SK-N-SH (cell line): ENCODE data around the gene PGAM2. TPM values are rescaled to one million over a fixed set of nuclear protein-coding genes. Genes with fewer than 3 reads are reported as not detected.
A peak's percentile ranks its signal among the peaks of the same experiment; 100 is the strongest.

Experiments used
- CTCF ChIA-PET: fragments of 300-600, 350-600 bp; formaldehyde crosslinking; extraction: SDS; loops from one replicate; lab custom pipeline; 2021; lab: Yijun Ruan, JAX
- POLR2A ChIA-PET: fragments of 350-600 bp; sonication (Branson Sonifier 250); formaldehyde crosslinking; extraction: SDS; loops from one replicate; lab custom pipeline; 2020; ENCODE audit warnings: antibody characterized with exemption, inconsistent platforms; lab: Yijun Ruan, JAX
- DNase-seq: peaks from one replicate; pipeline ENCODE4 v3.0.0; 2012
- H2AFZ ChIP-seq: fragments of 200-600 bp; sonication (generic); 2 replicates; pipeline ENCODE4 v1.8.1; 2016; ENCODE audit warnings: antibody characterized with exemption, mild to moderate bottlenecking, low read depth
- H3F3A ChIP-seq: fragments of 200-600 bp; sonication (generic); replicated peaks from 2 replicates; pipeline ENCODE3; 2016; ENCODE audit warnings: antibody characterized with exemption, mild to moderate bottlenecking; ENCODE audit not compliant: insufficient read depth
- H3K27ac ChIP-seq, 2 experiments: fragments of 200-500 bp in 1 of 2; fragments of 200-600 bp in 1 of 2; sonication (Bioruptor generic) in 1 of 2; sonication (generic), shearing (Covaris generic) in 1 of 2; 2 replicates each; pipeline versions ENCODE4 v1.5.1 to v1.6.1; 2014 to 2016; ENCODE audit warnings: low read depth in 2 of 2, inconsistent platforms in 1 of 2, low read length in 1 of 2, mild to moderate bottlenecking in 1 of 2, mixed read lengths in 1 of 2
- H3K27me3 ChIP-seq: fragments of 200-600 bp; sonication (generic), shearing (Covaris generic); 2 replicates; pipeline ENCODE4 v1.6.1; 2016; ENCODE audit warnings: mixed run types; ENCODE audit not compliant: insufficient read depth
- H3K36me3 ChIP-seq, 2 experiments: fragments of 200-500 bp in 1 of 2; fragments of 200-600 bp in 1 of 2; sonication (Bioruptor generic) in 1 of 2; sonication (generic) in 1 of 2; replicated peaks in 1 of 2; 2 replicates each; pipeline versions ENCODE3 to v1.5.1; 2014 to 2016; ENCODE audit warnings: low read length in 1 of 2, mild to moderate bottlenecking in 1 of 2; ENCODE audit not compliant: insufficient read depth in 2 of 2, control insufficient read depth in 1 of 2
- H3K4me1 ChIP-seq, 2 experiments: fragments of 200-500 bp in 1 of 2; fragments of 200-600 bp in 1 of 2; sonication (Bioruptor generic) in 1 of 2; sonication (generic), shearing (Covaris generic) in 1 of 2; 2 replicates each; pipeline versions ENCODE4 v1.5.1 to v1.6.1; 2014 to 2016; ENCODE audit warnings: low read depth in 1 of 2, low read length in 1 of 2, mixed run types in 1 of 2; ENCODE audit not compliant: insufficient read depth in 2 of 2, control insufficient read depth in 1 of 2
- H3K4me2 ChIP-seq: fragments of 200-600 bp; sonication (generic), shearing (Covaris generic); 2 replicates; pipeline ENCODE4 v1.6.1; 2017; ENCODE audit warnings: mixed run types
- H3K4me3 ChIP-seq, 2 experiments: fragments of 200-500 bp in 1 of 2; fragments of 200-600 bp in 1 of 2; sonication (Bioruptor generic) in 1 of 2; sonication (generic), shearing (Covaris generic) in 1 of 2; 2 replicates each; pipeline versions ENCODE4 v1.5.1 to v1.8.1; 2014 to 2016; ENCODE audit warnings: low read depth in 2 of 2, inconsistent platforms in 1 of 2, low read length in 1 of 2, mild to moderate bottlenecking in 1 of 2, mixed read lengths in 1 of 2, moderate library complexity in 1 of 2
- H3K79me2 ChIP-seq: fragments of 200-600 bp; sonication (generic); 2 replicates; pipeline ENCODE4 v1.8.1; 2017; ENCODE audit warnings: mild to moderate bottlenecking; ENCODE audit not compliant: insufficient read depth
- H3K9ac ChIP-seq: fragments of 200-600 bp; sonication (generic); 2 replicates; pipeline ENCODE4 v1.6.1; 2017; ENCODE audit warnings: mixed run types
- H3K9me2 ChIP-seq: fragments of 200-600 bp; sonication (generic); 2 replicates; pipeline ENCODE4 v1.6.1; 2017; ENCODE audit warnings: mixed run types
- H3K9me3 ChIP-seq: fragments of 200-600 bp; sonication (generic); 2 replicates; pipeline ENCODE4 v1.6.1; 2017; ENCODE audit warnings: mixed run types, mild to moderate bottlenecking, moderate library complexity
- H4K20me1 ChIP-seq: fragments of 200-600 bp; sonication (generic); 2 replicates; pipeline ENCODE4 v1.6.1; 2017; ENCODE audit warnings: mild to moderate bottlenecking, mixed run types; ENCODE audit not compliant: insufficient read depth
- ELF1 ChIP-seq: IDR thresholded peaks from 2 replicates; pipeline ENCODE4 v1.4.0; 2012
- EZH2phosphoT487 ChIP-seq: fragments of 200-600 bp; sonication (generic); IDR thresholded peaks from 2 replicates; pipeline ENCODE4 v1.6.1; 2017; ENCODE audit warnings: low read depth, mixed run types, mild to moderate bottlenecking, antibody characterized with exemption, moderate library complexity, borderline replicate concordance
- FOSL2 ChIP-seq: IDR thresholded peaks from 2 replicates; pipeline ENCODE4 v1.4.0; 2012; ENCODE audit warnings: low read depth, mild to moderate bottlenecking, moderate library complexity, borderline replicate concordance
- FOXJ3 ChIP-seq: sonication (generic); formaldehyde crosslinking; IDR thresholded peaks from 2 replicates; pipeline ENCODE4 v1.5.1; 2020; ENCODE audit warnings: mild to moderate bottlenecking, missing genetic modification reagents
- GABPA ChIP-seq: IDR thresholded peaks from 2 replicates; pipeline ENCODE4 v1.4.0; 2012; ENCODE audit warnings: low read depth, mild to moderate bottlenecking
- GATA2 ChIP-seq: sonication (generic); formaldehyde crosslinking; IDR thresholded peaks from 2 replicates; pipeline ENCODE4 v1.5.0; 2020; ENCODE audit warnings: mild to moderate bottlenecking, missing genetic modification reagents
- MEF2A ChIP-seq: IDR thresholded peaks from 2 replicates; pipeline ENCODE4 v1.4.0; 2012; ENCODE audit warnings: low read depth, borderline replicate concordance
- MXI1 ChIP-seq: IDR thresholded peaks from 2 replicates; pipeline ENCODE4 v1.6.1; 2012; ENCODE audit warnings: mild to moderate bottlenecking, low read depth, low read length, improper control_type of control experiment
- NFIC ChIP-seq: IDR thresholded peaks from 2 replicates; pipeline ENCODE4 v1.4.0; 2012; ENCODE audit warnings: borderline replicate concordance
- RCOR1 ChIP-seq: fragments of 150-350 bp; IDR thresholded peaks from 2 replicates; pipeline ENCODE4 v1.6.1; 2017; ENCODE audit warnings: antibody characterized with exemption, low read length
- RFX5 ChIP-seq: IDR thresholded peaks from 2 replicates; pipeline ENCODE4 v1.6.1; 2012; ENCODE audit warnings: mild to moderate bottlenecking, improper control_type of control experiment, low read length
- TAF1 ChIP-seq: IDR thresholded peaks from 2 replicates; pipeline ENCODE4 v1.6.1; 2012; ENCODE audit warnings: low read depth, mild to moderate bottlenecking, low read length, moderate library complexity, borderline replicate concordance
- TCF12 ChIP-seq: IDR thresholded peaks from 2 replicates; pipeline ENCODE4 v1.4.0; 2012
- TEAD4 ChIP-seq: IDR thresholded peaks from 2 replicates; pipeline ENCODE4 v1.4.0; 2012; ENCODE audit warnings: mild to moderate bottlenecking, borderline replicate concordance; ENCODE audit not compliant: insufficient read depth
- YY1 ChIP-seq: IDR thresholded peaks from 2 replicates; pipeline ENCODE4 v1.4.0; 2012; ENCODE audit warnings: low read depth, mild to moderate bottlenecking
- WGBS: methylation state at CpG from one replicate; pipeline ENCODE4 v1.1.6; 2017; ENCODE audit warnings: low lambda C conversion rate; 5-methylcytosine and 5-hydroxymethylcytosine counted together
- polyA plus RNA-seq, 3 experiments: library from polyadenylated mRNA; depleted of rRNA; stranded (reverse); fragments of >200 nt; gene quantifications; 2 replicates each; pipeline ENCODE4 v1.2.3, GENCODE V29; 2012
- TF ChIP-seq, protein P1 (sequence below): fragments of 200-600 bp; sonication (generic); IDR thresholded peaks from 2 replicates; pipeline ENCODE4 v1.6.1; 2017; ENCODE audit warnings: antibody characterized with exemption, mild to moderate bottlenecking, moderate library complexity
- TF ChIP-seq, protein P2 (sequence below): IDR thresholded peaks from 2 replicates; pipeline ENCODE4 v1.6.1; 2012; ENCODE audit warnings: mild to moderate bottlenecking, low read depth, low read length, moderate library complexity

The PGAM2 gene
- polyA plus RNA-seq, 1 of the 3 experiments (the other 2 are of a cell fraction) = 0.79 TPM

DNA sequence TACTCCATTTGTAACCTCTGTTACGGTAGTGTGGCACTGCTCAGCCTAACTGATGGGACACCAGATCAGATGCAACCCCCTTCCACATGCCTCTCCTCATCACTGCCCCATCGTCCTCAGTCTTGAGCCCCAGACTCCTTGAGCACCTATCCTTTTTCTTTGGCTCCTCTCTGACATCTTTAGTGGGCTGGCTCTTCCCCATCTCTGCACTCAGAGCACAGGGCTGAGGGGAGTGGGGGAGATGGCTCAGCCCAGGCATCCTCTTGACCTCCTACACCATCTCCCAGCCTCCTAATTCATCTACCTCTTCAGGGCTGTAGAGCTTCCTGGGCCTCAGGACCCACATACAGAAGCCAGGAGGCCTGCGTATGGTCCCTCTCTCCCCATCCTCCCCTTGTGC lies 18.4 kb upstream of the PGAM2 start:
- H3K4me3 ChIP-seq = no peak overlapping the region
- H3K27ac ChIP-seq = peak overlapping the region in 1 of 2 experiments; percentile 100; a peak in 2 of 4 replicates
- H3K9me2 ChIP-seq = no peaks in the 10 kb centered on the region
- H3K4me1 ChIP-seq = peaks cover 22 to 28% of the 10 kb centered on the region in 2 experiments
- peak overlapping the region; percentile 84; the same call in 1 of the 2 replicates for H3K4me2 ChIP-seq
- H4K20me1 ChIP-seq = no peaks in the 10 kb centered on the region
- 94% methylated on average over 3 of the region's 3 CpGs for WGBS
- H3K79me2 ChIP-seq = peaks cover 21% of the 10 kb centered on the region
- H3K36me3 ChIP-seq = peaks cover 4 to 20% of the 10 kb centered on the region in 2 experiments
- CTCF ChIA-PET = interaction anchor here (1.9 to 3.0 kb wide), 2 partner anchors 11 to 113 kb away, joined by 7 to 8 read pairs; no protein-coding TSS in a partner anchor
- no peak overlapping the region for H2AFZ ChIP-seq
- no peaks in the 10 kb centered on the region for H3K27me3 ChIP-seq
- TF ChIP-seq RCOR1 (no peak), NFIC (no peak), TAF1 (no peak), FOSL2 (no peak), MEF2A (no peak), GATA2 (CRISPR knock-in tag) (no peak), GABPA (no peak), TCF12 (no peak), FOXJ3 (CRISPR knock-in tag) (no peak), YY1 (no peak), TEAD4 (no peak), EZH2phosphoT487 (no peak), RFX5 (no peak), MXI1 (no peak), ELF1 (no peak)
- TF ChIP-seq, protein P1, sequence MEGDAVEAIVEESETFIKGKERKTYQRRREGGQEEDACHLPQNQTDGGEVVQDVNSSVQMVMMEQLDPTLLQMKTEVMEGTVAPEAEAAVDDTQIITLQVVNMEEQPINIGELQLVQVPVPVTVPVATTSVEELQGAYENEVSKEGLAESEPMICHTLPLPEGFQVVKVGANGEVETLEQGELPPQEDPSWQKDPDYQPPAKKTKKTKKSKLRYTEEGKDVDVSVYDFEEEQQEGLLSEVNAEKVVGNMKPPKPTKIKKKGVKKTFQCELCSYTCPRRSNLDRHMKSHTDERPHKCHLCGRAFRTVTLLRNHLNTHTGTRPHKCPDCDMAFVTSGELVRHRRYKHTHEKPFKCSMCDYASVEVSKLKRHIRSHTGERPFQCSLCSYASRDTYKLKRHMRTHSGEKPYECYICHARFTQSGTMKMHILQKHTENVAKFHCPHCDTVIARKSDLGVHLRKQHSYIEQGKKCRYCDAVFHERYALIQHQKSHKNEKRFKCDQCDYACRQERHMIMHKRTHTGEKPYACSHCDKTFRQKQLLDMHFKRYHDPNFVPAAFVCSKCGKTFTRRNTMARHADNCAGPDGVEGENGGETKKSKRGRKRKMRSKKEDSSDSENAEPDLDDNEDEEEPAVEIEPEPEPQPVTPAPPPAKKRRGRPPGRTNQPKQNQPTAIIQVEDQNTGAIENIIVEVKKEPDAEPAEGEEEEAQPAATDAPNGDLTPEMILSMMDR = no peak
- TF ChIP-seq, protein P2, sequence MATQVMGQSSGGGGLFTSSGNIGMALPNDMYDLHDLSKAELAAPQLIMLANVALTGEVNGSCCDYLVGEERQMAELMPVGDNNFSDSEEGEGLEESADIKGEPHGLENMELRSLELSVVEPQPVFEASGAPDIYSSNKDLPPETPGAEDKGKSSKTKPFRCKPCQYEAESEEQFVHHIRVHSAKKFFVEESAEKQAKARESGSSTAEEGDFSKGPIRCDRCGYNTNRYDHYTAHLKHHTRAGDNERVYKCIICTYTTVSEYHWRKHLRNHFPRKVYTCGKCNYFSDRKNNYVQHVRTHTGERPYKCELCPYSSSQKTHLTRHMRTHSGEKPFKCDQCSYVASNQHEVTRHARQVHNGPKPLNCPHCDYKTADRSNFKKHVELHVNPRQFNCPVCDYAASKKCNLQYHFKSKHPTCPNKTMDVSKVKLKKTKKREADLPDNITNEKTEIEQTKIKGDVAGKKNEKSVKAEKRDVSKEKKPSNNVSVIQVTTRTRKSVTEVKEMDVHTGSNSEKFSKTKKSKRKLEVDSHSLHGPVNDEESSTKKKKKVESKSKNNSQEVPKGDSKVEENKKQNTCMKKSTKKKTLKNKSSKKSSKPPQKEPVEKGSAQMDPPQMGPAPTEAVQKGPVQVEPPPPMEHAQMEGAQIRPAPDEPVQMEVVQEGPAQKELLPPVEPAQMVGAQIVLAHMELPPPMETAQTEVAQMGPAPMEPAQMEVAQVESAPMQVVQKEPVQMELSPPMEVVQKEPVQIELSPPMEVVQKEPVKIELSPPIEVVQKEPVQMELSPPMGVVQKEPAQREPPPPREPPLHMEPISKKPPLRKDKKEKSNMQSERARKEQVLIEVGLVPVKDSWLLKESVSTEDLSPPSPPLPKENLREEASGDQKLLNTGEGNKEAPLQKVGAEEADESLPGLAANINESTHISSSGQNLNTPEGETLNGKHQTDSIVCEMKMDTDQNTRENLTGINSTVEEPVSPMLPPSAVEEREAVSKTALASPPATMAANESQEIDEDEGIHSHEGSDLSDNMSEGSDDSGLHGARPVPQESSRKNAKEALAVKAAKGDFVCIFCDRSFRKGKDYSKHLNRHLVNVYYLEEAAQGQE = no peak
- TF ChIP-seq, all 33 proteins: peak for 0
- DNase-seq = no peak
- Histone ChIP-seq H3K9me3 (no peaks in the 10 kb centered on the region), H3F3A (peaks cover 39% of the 10 kb centered on the region), H3K9ac (no peak overlapping the region)
- POLR2A ChIA-PET = no interaction called here
